Upper lobe of right lung (tissue), 1 donor: ENCODE data around the gene SCD5. TPM values are rescaled to one million over a fixed set of nuclear protein-coding genes. Genes with fewer than 3 reads are reported as not detected.

ENCODE experiments used
- ATAC-seq: fragments of 200-7000 bp; cut with Tn5 transposase; one replicate; pipeline ENCODE4 v1.9.1; 2020; ENCODE audit warnings: mild to moderate bottlenecking, moderate library complexity
- DNase-seq: peaks from one replicate; pipeline ENCODE4 v3.0.0-alpha.2; 2020
- H3K27ac ChIP-seq: fragments of 200-600 bp; one replicate; pipeline ENCODE4 v1.8.0; 2022
- H3K27me3 ChIP-seq: fragments of 200-600 bp; one replicate; pipeline ENCODE4 v1.8.0; 2022; ENCODE audit warnings: mild to moderate bottlenecking
- H3K36me3 ChIP-seq: fragments of 200-600 bp; one replicate; pipeline ENCODE4 v1.8.0; 2022
- H3K4me1 ChIP-seq: fragments of 200-600 bp; one replicate; pipeline ENCODE4 v1.8.0; 2022
- H3K4me3 ChIP-seq: fragments of 200-600 bp; one replicate; pipeline ENCODE4 v1.8.0; 2022; ENCODE audit warnings: mild to moderate bottlenecking
- H3K9me3 ChIP-seq: fragments of 200-600 bp; one replicate; pipeline ENCODE4 v1.8.0; 2022
- intact Hi-C: fragments of 100-400 bp; cut with DNase I; formaldehyde crosslinking; loops from one replicate; pipeline ENCODE4 v1.11.0; 2022
- total RNA-seq: library from RNA; stranded (reverse); fragmentation: NEBNext Ultra II Directional; extraction: Animal tissue kit (Norgen Biotek cat#: 25700); gene quantifications from one replicate; pipeline ENCODE4 v1.2.1, GENCODE V29; 2021
- TF ChIP-seq, protein P1 (sequence below): fragments of 200-600 bp; IDR thresholded peaks from one replicate; pipeline ENCODE4 v1.8.0; 2022; ENCODE audit warnings: antibody characterized with exemption
- donor health status: DM: no; HTN: yes; CAD: no; lungs with severe emphysema.

SCD5 gene
- total RNA-seq, 1 donor from 2014 or later, result 20.6 TPM

GRCh38 chr4:82711158-82711785 lies 87.3 kb downstream of the SCD5 start:
- peaks cover 11% of the 10 kb centered on the region for H3K4me1 ChIP-seq
- H3K27ac ChIP-seq, result no peak overlapping the region
- intact Hi-C loops, result no loop called here
- no peaks in the 10 kb centered on the region for H3K36me3 ChIP-seq
- TF ChIP-seq, protein P1, sequence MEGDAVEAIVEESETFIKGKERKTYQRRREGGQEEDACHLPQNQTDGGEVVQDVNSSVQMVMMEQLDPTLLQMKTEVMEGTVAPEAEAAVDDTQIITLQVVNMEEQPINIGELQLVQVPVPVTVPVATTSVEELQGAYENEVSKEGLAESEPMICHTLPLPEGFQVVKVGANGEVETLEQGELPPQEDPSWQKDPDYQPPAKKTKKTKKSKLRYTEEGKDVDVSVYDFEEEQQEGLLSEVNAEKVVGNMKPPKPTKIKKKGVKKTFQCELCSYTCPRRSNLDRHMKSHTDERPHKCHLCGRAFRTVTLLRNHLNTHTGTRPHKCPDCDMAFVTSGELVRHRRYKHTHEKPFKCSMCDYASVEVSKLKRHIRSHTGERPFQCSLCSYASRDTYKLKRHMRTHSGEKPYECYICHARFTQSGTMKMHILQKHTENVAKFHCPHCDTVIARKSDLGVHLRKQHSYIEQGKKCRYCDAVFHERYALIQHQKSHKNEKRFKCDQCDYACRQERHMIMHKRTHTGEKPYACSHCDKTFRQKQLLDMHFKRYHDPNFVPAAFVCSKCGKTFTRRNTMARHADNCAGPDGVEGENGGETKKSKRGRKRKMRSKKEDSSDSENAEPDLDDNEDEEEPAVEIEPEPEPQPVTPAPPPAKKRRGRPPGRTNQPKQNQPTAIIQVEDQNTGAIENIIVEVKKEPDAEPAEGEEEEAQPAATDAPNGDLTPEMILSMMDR, result no peak
- H3K27me3 ChIP-seq, result no peaks in the 10 kb centered on the region
- H3K9me3 ChIP-seq, result no peaks in the 10 kb centered on the region
- DNase-seq (no peak), ATAC-seq (peak; percentile 21)
- H3K4me3 ChIP-seq, result no peak overlapping the region

DNA sequence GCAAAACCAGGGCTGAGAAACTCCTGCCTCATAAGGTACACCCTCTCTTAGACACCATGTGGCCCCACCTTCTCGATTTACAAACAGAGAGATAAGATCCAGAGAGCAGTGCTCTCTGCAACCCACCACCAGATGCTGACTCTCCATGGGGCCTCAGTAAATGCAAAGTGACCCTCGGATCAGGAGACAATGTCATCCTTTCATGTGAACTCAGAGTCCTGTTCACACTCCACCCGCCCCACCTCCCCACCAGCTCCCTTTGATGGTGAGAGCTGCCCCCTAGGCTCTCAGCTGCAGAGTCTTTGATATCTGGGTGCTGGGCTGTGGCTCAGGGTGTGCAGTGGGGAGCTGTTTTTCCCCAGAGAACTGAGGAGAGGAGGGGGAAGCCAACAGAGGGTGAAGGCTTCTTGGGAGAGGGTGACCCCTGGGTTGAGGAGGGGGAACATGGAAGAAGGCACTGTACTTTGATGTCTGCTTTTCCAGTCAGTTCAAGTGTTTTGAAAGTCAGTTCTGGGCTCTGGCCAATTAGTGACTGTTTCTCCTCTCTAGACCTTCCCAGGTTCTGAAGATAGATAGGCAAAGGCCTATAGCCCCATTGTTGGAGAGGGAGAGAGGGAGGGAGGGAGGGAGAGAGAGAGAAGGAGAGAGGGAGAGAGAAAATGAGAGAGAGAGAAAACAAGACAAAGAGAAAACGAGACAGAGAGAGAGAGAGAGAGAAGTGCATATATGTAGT lies 88.2 kb downstream of the SCD5 start:
- no peak for DNase-seq
- TF ChIP-seq, protein P1, result no peak
- Histone ChIP-seq H3K27me3 (no peaks in the 10 kb centered on the region), H3K9me3 (no peaks in the 10 kb centered on the region), H3K27ac (no peak overlapping the region), H3K4me1 (peaks cover 2% of the 10 kb centered on the region), H3K36me3 (no peaks in the 10 kb centered on the region), H3K4me3 (no peak overlapping the region)
- ATAC-seq, result no peak
- intact Hi-C loops, result no loop called here

DNA sequence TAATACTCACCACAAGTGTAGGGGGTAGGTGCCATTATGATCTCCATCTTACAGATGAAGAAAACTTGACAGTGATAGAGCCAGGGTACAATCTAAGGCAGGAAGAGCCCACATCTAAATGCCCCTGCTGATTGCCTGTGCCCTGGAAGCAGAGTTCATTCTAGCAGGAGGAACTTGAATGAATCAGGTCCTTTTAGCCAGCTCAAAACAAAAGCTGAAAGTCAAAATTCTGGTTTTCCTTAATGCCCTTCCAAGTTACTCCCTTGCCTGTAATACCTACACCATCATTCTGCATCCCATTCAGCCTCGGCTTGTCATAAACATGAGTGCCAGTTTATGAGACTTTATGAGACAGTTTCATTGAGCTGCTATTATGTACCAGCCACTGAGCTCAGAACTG lies 89.6 kb downstream of the SCD5 start:
- no peaks in the 10 kb centered on the region for H3K27me3 ChIP-seq
- no peaks in the 10 kb centered on the region for H3K36me3 ChIP-seq
- H3K9me3 ChIP-seq, result no peaks in the 10 kb centered on the region
- no peak overlapping the region for H3K4me3 ChIP-seq
- TF ChIP-seq, protein P1, result no peak
- DNase-seq (no peak), ATAC-seq (no peak)
- H3K4me1 ChIP-seq, result no peaks in the 10 kb centered on the region
- intact Hi-C loops, result no loop called here
- H3K27ac ChIP-seq, result no peak overlapping the region

- Histone ChIP-seq H3K27me3 (no peaks in the 10 kb centered on the region), H3K9me3 (no peaks in the 10 kb centered on the region), H3K4me3 (no peak overlapping the region), H3K4me1 (no peaks in the 10 kb centered on the region), H3K27ac (no peak overlapping the region), H3K36me3 (no peaks in the 10 kb centered on the region)
- ATAC-seq, result peak; percentile 38
- intact Hi-C loops, result no loop called here
- TF ChIP-seq, protein P1, result no peak
- DNase-seq, result no peak
Measured at GRCh38 chr4:82706349-82707000, 92.1 kb downstream of the SCD5 start.

DNA sequence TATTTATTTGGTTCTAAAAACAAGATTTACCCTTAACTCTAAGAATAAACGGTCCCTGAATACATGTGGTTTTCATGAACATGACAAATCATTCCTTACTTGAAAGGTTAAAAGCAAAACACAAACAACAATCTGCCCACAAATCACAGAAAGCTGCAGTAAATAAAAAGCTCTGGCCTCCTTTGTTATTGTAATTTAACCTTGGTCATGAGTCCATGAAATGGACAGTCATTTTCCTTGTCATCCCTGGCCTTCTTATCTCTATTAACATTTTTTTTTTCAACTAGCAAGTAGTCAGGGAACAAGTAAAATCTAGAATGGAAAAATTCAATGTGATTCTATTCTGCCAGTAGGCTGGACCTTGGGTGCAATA lies 92.7 kb downstream of the SCD5 start:
- intact Hi-C loops, result no loop called here
- H3K4me1 ChIP-seq, result no peaks in the 10 kb centered on the region
- no peaks in the 10 kb centered on the region for H3K36me3 ChIP-seq
- no peaks in the 10 kb centered on the region for H3K27me3 ChIP-seq
- no peak overlapping the region for H3K4me3 ChIP-seq
- DNase-seq, result no peak
- TF ChIP-seq, protein P1, result no peak
- H3K9me3 ChIP-seq, result no peaks in the 10 kb centered on the region
- no peak overlapping the region for H3K27ac ChIP-seq
- ATAC-seq, result no peak
